ENCODE results near the gene ARHGDIA.

GRCh38 chr17:81891303-81891552 is 20.1 kb upstream of the ARHGDIA start:
- TF ChIP-seq POLR2A (IDR thresholded peaks at IDR 0.05; ENCODE audit: low read depth, low read length) (no peak), POLR2AphosphoS5 (IDR thresholded peaks at IDR 0.05; ENCODE audit: low read depth, low read length) (no peak), TAF1 (IDR thresholded peaks at IDR 0.05; ENCODE audit: low read depth, low read length) (no peak), SPI1 (IDR thresholded peaks at IDR 0.05; ENCODE audit: low read depth, low read length) (no peak), POU2F2 (IDR thresholded peaks at IDR 0.05; ENCODE audit: low read depth, low read length) (no peak)

Measured in GM12891 (cell line).